T-helper 22 cell (primary cell): ENCODE data around the gene PBOV1.
"Not testable (repeated sequence)": the region's sequence is repeated elsewhere in the genome, so short reads cannot be mapped to it uniquely, and the experiment has no call there.

Experiments used
- DNase-seq: peaks from one replicate; pipeline ENCODE4 v3.0.0-alpha.2; 2020; ENCODE audit warnings: low read depth

The PBOV1 gene

GRCh38 chr6:138237463-138237862, 19.2 kb upstream of the PBOV1 start:
- no peak for DNase-seq

DNA sequence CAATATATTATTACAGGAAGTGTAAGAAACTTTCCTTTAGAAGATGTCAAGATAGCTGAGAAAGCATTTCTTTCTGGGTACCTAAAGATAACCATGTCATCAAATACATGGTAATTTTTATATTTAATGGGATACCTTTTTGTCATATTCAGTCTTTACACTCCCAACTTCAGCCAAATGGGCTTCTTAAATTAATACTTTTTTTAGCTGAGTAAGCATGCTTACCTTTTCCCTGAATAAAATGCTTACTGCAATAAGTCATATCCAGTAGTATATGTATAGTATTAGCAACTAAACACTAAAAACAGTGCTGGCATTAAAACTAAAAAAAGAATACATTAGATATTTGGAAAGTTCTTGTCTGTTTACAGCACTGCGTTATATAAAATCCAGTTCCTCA, 17.4 kb upstream of the PBOV1 start:
- no peak for DNase-seq

- no peak for DNase-seq
Measured at GRCh38 chr6:138235205-138235604, 16.9 kb upstream of the PBOV1 start.

- DNase-seq = no peak
Measured at GRCh38 chr6:138234363-138234762, 16.1 kb upstream of the PBOV1 start.

- DNase-seq = no peak
Measured at GRCh38 chr6:138231381-138231886, 13.1 kb upstream of the PBOV1 start.

DNA sequence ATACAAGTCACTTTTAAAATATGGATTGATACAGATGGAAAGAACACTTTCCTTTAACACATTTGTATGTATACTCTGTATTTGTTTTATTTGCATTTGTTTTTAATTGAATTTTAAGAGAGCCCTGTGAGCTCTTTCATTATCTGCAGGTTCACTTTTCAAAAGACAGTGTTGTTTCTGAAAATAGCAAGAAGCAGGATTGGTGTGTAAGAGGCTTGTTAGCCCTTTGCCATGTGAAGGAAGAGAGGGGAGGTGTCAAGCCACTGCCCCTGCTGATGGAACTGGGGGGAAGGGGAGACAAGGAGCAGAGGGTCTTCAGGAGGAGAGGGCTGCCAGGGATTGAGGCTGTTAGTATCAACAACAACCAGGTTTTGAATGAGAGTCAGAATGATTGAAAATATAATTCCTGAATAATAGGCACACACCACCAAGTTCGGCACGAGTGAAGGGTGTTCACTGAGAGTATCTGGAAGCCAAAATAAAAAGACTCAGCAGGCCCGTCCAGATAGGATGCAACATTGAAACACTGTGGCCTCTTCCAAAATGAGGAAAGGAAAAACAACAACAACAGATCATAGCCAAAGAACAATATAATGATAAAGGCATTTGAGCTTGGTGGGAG, 12.6 kb upstream of the PBOV1 start:
- DNase-seq = no peak

DNA sequence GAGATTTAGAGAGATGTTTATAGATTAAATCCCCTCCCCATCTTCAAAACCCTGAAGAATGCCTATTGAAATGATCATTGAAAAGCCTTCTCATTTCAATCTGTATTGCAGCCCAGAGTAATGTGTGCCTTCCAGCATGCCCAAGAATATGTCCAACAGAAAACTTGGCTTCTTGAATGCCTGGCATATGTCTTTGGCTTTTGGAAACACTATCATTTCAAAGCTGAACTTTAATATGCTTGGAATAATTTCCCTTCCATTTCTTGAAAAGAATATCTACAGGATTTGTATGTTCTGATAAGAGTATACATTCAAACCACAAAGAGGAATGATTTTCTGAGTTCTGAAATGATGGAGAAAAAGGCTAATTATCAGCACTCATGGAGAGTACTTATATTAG, 11.9 kb upstream of the PBOV1 start:
- DNase-seq = no peak

DNA sequence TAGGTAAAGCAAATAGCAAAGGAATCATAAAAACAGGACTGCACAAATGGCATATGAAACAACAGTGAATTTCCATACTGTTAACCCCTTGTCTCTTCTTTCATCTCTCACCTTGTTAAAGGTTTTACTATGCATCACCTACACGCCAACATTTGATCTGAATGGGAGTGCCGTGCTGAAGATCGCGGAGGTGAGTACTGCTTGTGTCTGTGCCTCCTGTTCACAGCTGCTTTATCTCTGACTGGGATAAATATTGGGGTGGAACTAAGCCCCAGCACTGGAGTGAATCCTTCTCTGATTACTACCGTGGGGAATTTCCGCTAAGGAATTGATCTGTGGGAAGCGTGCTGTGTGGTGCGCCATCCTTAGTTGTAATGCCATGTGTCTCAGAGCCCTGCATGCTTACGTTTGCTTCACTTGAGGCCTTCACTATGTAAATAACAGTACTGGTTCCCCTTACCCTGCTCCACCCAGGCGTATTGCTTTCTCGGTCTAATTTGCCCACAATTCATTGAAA, 11.4 kb upstream of the PBOV1 start:
- no peak for DNase-seq

DNA sequence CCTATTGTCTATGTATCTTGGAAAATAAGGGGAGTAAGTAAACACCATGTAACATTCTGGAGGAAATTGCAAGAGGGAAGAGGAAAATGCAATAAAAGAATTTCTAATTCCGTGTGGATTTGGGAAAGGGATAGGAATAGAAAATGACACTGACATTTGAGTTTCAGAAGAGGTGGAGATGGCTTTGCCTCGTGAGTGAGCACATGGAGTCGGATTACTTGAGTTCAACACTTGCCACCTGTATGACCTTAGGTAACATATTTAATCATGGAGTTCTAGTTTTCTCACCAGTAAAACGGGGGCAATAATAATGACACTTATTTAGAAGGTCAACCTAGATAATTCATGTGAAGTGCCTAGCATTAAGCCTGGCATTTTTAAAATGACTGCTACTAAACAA, 10.8 kb upstream of the PBOV1 start:
- DNase-seq = no peak

- no peak for DNase-seq
Measured at GRCh38 chr6:138227316-138227781, 9.1 kb upstream of the PBOV1 start.

DNA sequence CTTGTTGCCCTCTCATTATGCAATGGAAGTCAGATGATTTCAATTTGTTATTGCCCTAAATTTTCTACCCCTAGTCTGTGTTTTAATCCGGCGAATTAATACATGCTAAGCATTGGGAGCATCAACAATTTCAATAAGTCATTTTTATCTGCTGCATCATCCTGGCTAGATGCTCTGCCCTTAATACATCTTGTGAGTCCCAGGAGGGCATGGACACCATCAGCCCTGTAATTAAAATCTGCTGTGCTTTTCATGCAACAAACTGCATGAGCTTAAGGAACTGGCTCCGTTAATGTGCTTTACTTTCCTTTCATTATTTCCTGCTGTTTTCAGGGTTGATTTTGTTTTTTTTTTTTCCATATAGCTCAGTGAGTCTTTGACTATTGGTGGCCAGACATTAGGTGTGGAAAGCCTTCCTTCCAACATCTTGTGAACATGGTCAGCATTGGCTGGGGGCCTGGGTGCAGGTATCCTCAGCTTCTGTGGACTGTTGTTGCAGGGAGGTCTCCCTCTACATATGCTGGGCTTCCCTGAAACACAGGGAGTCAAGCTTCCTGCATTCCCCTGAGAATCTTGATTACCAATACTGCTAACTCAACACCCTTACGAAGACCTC, 8.5 kb upstream of the PBOV1 start:
- DNase-seq = no peak

GRCh38 chr6:138225953-138226352, 7.7 kb upstream of the PBOV1 start:
- DNase-seq = no peak

DNA sequence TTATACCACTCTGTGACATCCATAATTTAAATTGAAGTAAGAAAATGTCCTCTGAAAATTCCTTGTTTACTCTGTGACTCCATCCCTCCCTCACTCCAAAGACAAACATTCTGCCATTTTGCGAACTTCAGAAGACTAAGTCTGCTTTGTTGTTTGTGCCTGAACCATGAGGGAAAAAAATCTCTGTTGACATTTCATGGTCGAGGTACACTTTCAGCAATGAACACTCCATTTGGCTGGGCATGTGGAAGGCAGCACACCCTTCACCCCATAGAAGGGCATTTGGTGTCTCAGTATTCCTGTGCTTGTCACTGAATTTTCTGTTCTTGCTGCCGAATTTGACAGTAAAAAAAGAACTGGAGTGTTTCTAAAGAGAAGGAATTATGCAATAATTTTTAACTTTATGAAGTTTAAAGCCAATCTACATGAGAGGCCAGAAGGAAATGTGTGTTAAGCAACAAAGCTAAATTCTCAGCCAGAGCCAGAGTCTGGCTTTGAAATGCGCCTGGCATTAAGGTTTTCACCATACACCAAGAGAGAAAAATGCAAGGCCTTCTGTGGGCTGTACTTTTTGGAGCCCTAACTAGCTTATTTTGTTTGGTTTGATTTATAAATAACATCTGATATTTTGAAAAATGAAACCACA, 4.7 kb upstream of the PBOV1 start:
- no peak for DNase-seq

DNA sequence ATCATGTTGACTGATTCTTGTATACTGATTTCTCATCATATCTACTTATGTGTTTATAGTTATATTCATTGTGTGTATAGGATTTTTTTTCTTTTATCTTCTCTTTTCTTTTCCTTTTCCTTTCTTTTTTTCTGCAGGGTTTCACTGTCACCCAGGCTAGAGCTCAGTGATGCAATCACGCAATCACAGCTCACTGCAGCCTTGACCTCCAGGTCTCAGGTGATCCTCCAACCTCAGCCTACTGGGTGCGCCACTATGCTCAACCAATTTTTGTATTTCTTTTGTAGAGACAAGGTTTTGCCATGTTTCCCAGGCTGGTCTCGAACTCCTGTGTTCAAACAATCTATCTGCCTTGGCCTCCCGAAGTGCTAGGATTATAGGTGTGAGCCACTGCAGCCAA, 1.6 kb upstream of the PBOV1 start:
- no peak for DNase-seq

DNA sequence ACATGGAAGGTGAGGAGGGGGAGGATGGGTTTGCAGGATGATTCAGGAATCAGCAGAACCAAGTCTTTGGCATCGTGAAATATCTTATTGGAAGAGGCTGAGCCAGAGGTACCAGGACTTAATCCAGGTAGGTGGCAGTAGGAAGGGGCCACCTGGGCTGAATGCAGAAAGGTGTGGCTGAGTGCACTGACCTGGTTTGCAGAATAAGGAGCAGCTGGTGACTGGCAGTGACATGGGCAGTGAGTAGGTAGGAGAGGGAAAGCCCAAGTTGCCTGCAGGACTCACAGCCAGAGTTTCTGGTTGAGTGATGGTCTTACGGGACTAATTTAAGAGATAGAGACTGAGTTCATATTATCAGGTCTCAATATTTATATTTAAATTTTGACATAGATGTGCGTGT, 1.1 kb upstream of the PBOV1 start:
- no peak for DNase-seq

- no peak for DNase-seq
Measured at GRCh38 chr6:138215093-138215782, 3.1 kb downstream of the PBOV1 start.

DNA sequence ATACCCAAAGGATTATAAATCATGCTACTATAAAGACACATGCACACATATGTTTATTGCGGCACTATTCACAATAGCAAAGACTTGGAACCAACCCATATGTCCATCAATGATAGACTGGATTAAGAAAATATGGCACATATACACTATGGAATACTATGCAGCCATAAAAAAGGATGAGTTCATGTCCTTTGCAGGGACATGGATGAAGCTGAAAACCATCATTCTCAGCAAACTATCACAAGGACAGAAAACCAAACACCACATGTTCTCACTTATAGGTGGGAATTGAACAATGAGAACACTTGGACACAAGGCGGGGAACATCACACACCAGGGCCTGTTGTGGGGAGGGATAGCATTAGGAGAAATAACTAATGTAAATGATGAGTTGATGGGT, 5.8 kb downstream of the PBOV1 start:
- not testable (repeated sequence) for DNase-seq

- no peak for DNase-seq
Measured at GRCh38 chr6:138211601-138212000, 6.7 kb downstream of the PBOV1 start.

DNA sequence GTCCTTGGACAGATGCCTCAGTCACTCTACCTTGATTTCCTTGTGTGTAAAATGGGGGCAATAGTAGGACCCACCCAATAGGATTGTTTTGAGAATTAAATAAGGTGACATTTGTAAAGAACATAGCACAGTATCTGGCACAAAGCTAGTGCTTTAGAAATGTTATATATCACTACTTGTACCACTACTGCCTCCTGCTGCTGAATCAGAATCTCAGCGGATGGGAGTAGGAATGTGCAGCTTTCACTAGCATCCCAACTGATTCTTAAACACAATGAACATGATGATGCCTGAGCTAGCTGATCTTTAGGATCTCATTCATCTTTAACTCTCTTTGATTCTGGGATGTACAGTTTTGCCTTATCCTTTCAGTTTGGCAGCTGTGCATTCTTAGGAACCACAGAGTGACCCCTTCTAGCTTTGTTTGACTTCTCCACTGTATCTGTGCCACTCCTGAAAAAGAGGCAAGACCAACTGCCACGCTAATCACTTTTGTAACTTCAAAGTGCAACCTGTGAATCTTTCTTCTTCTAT, 7.2 kb downstream of the PBOV1 start:
- no peak for DNase-seq

GRCh38 chr6:138206862-138207261, 11.4 kb downstream of the PBOV1 start:
- no peak for DNase-seq

DNA sequence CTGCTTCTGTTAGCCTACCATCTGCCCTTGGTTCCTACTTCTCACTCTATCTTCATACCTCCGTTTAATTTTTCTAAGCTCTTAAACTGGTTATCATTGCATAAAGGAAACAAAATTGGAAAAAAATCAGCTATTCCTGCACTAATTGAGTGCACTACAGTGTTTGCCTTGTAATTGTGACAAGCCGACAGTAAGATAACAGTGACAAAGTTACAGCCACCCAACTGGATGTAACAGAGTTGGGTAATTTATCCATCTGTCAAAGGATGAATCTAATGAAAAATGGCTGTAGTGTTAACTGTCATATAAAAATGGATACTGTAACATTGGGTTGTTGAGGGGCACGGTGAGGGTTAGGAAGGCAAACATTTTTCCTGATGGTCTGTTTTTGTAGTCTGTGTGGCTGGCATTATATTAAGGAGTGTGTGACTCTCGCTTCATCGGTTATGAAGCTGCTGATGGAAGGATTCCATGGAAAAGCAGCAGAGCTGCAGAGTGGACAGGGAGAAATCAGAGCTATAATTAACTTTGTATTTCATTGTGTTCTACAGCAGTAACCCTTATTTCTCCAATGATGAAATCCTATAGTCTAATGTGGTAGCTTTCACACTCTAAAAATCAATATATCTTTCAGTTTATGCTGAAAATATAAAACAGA, 12.7 kb downstream of the PBOV1 start:
- DNase-seq = no peak
